Keratinocyte (primary cell): ENCODE measurements around the gene ACAP2. TPM values are rescaled to one million over a fixed set of nuclear protein-coding genes. Genes with fewer than 3 reads are reported as not detected.

Experiments
- DNase-seq: peaks from one replicate; pipeline ENCODE4 v3.0.0-alpha.2; 2011; ENCODE audit warnings: low read depth, missing footprints, low spot score
- FAIRE-seq: peaks from 2 replicates; lab custom pipeline; 2011; peaks lifted over from hg19 to GRCh38; lab: Jason Lieb, UNC
- H2AFZ ChIP-seq: 2 replicates; pipeline ENCODE4 v1.6.0; 2012; ENCODE audit warnings: low read length, control low read depth, inconsistent platforms; ENCODE audit not compliant: control insufficient read depth
- H3K27ac ChIP-seq: 2 replicates; pipeline ENCODE4 v1.5.1; 2011; ENCODE audit warnings: low read length; ENCODE audit not compliant: control insufficient read depth, insufficient read depth
- H3K27me3 ChIP-seq: 3 replicates; pipeline ENCODE4 v1.6.0; 2011; ENCODE audit warnings: low read length; ENCODE audit not compliant: control insufficient read depth, insufficient read depth; ENCODE audit errors: extremely low read depth
- H3K36me3 ChIP-seq, 2 experiments: 2 replicates in 1 of 2; 3 replicates in 1 of 2; pipeline ENCODE4 v1.5.1; 2011; ENCODE audit warnings: low read length in 2 of 2, mild to moderate bottlenecking in 1 of 2; ENCODE audit not compliant: control insufficient read depth in 2 of 2, insufficient read depth in 2 of 2; ENCODE audit errors: extremely low read depth in 1 of 2
- H3K4me1 ChIP-seq: 3 replicates; pipeline ENCODE4 v1.5.1; 2011; ENCODE audit warnings: low read length; ENCODE audit not compliant: control insufficient read depth, insufficient read depth; ENCODE audit errors: extremely low read depth
- H3K4me2 ChIP-seq: 3 replicates; pipeline ENCODE4 v1.6.0; 2011; ENCODE audit warnings: low read depth, low read length; ENCODE audit not compliant: control insufficient read depth, insufficient read depth; ENCODE audit errors: extremely low read depth
- H3K4me3 ChIP-seq, 3 experiments: fragments of 200-600 bp in 1 of 3; sonication (generic) in 1 of 3; 2 replicates in 2 of 3; 3 replicates in 1 of 3; pipeline ENCODE4 v1.5.1; 2011 to 2016; ENCODE audit warnings: low read length in 3 of 3, mild to moderate bottlenecking in 3 of 3, control low read depth in 2 of 3, inconsistent platforms in 1 of 3, low read depth in 1 of 3, mixed read lengths in 1 of 3, mixed run types in 1 of 3, moderate library complexity in 1 of 3; ENCODE audit not compliant: control insufficient read depth in 2 of 3, insufficient read depth in 2 of 3; ENCODE audit errors: extremely low read depth in 1 of 3
- H3K79me2 ChIP-seq: 2 replicates; pipeline ENCODE4 v1.6.0; 2012; ENCODE audit warnings: low read length; ENCODE audit not compliant: control insufficient read depth, insufficient read depth
- H3K9ac ChIP-seq: 3 replicates; pipeline ENCODE4 v1.6.0; 2011; ENCODE audit warnings: low read length; ENCODE audit not compliant: control insufficient read depth, insufficient read depth; ENCODE audit errors: extremely low read depth
- H3K9me1 ChIP-seq: 3 replicates; pipeline ENCODE4 v1.6.0; 2011; ENCODE audit warnings: low read length; ENCODE audit not compliant: control insufficient read depth, insufficient read depth; ENCODE audit errors: extremely low read depth
- H3K9me3 ChIP-seq: 2 replicates; pipeline ENCODE4 v1.5.1; 2012; ENCODE audit warnings: low read depth, low read length; ENCODE audit not compliant: control insufficient read depth
- H4K20me1 ChIP-seq: 3 replicates; pipeline ENCODE4 v1.6.0; 2011; ENCODE audit warnings: low read length; ENCODE audit not compliant: control insufficient read depth, insufficient read depth; ENCODE audit errors: extremely low read depth
- CTCF ChIP-seq, 3 experiments: IDR thresholded peaks in 1 of 3; conservative IDR thresholded peaks in 1 of 3; optimal IDR thresholded peaks in 1 of 3; 2 replicates in 2 of 3; 3 replicates in 1 of 3; pipeline versions ENCODE3 to v1.5.1; 2011; ENCODE audit warnings: low read length in 3 of 3, mild to moderate bottlenecking in 3 of 3, moderate library complexity in 2 of 3, control low read depth in 1 of 3, inconsistent platforms in 1 of 3; ENCODE audit not compliant: insufficient read depth in 2 of 3; ENCODE audit errors: extremely low read depth in 1 of 3
- EZH2 ChIP-seq: IDR thresholded peaks from one replicate; pipeline ENCODE4 v1.6.1; 2012; ENCODE audit warnings: inconsistent platforms, mild to moderate bottlenecking, low read length, moderate library complexity
- dilution Hi-C: fragments of 300-500 bp; cut with MboI; formaldehyde crosslinking; loops from one replicate; pipeline ENCODE4 v1.7.0; 2020; ENCODE audit warnings: low sequenced_read_pairs; ENCODE audit not compliant: extremely low pct_ligation_motif_present
- polyA plus RNA-seq, 5 experiments: library from polyadenylated mRNA; depleted of rRNA in 3 of 5; stranded (reverse) in 3 of 5; stranded (forward) in 1 of 5; unstranded in 1 of 5; fragments of >200 nt; gene quantifications; 1 replicate in 1 of 5; 2 replicates in 3 of 5; 3 replicates in 1 of 5; pipeline versions ENCODE4 v1.2.1 to v1.2.3, GENCODE V29; 2011 to 2012; ENCODE audit warnings: missing spikeins in 2 of 5, low read depth in 1 of 5, low replicate concordance in 1 of 5

The ACAP2 gene
- polyA plus RNA-seq, 1 donor (not counting 4 experiments of a cell fraction or from before 2014, with no cell fraction given) = 23.5 TPM

GRCh38 chr3:195238081-195238571 lies 204.7 kb downstream of the ACAP2 start:
- H3K4me3 ChIP-seq = no peak overlapping the region
- no peaks in the 10 kb centered on the region for H3K36me3 ChIP-seq
- FAIRE-seq (no peak), DNase-seq (no peak)
- H2AFZ ChIP-seq = no peak overlapping the region
- H3K79me2 ChIP-seq = no peaks in the 10 kb centered on the region
- TF ChIP-seq EZH2 (no peak), CTCF (optimal IDR thresholded peaks at IDR 0.05 in 1 of 3, IDR thresholded peaks at IDR 0.05 in 1 of 3, conservative IDR thresholded peaks at IDR 0.05 in 1 of 3; ENCODE audit: extremely low read depth in 1 of 3, insufficient read depth in 2 of 3, low read length in 3 of 3) (no peak)
- peaks cover 5% of the 10 kb centered on the region for H3K4me1 ChIP-seq
- H4K20me1 ChIP-seq = no peaks in the 10 kb centered on the region
- H3K9me1 ChIP-seq = no peaks in the 10 kb centered on the region
- H3K27ac ChIP-seq = no peak overlapping the region
- H3K9me3 ChIP-seq = no peaks in the 10 kb centered on the region
- H3K4me2 ChIP-seq = no peak overlapping the region
- dilution Hi-C loops = no loop called here
- H3K9ac ChIP-seq = no peak overlapping the region
- no peaks in the 10 kb centered on the region for H3K27me3 ChIP-seq

- FAIRE-seq (no peak), DNase-seq (no peak)
- Histone ChIP-seq H4K20me1 (no peaks in the 10 kb centered on the region), H3K27me3 (no peaks in the 10 kb centered on the region), H3K36me3 (no peaks in the 10 kb centered on the region), H3K9me3 (no peaks in the 10 kb centered on the region), H3K4me1 (peaks cover 5% of the 10 kb centered on the region), H3K9me1 (no peaks in the 10 kb centered on the region), H3K4me3 (no peak overlapping the region), H2AFZ (no peak overlapping the region), H3K9ac (no peak overlapping the region), H3K27ac (no peak overlapping the region), H3K4me2 (no peak overlapping the region), H3K79me2 (no peaks in the 10 kb centered on the region)
- dilution Hi-C loops = no loop called here
- TF ChIP-seq CTCF (optimal IDR thresholded peaks at IDR 0.05 in 1 of 3, IDR thresholded peaks at IDR 0.05 in 1 of 3, conservative IDR thresholded peaks at IDR 0.05 in 1 of 3; ENCODE audit: extremely low read depth in 1 of 3, insufficient read depth in 2 of 3, low read length in 3 of 3) = no peak
- no peak for TF ChIP-seq EZH2
Measured at GRCh38 chr3:195236801-195237570, 205.8 kb downstream of the ACAP2 start.
